AG08395 (cell line): ENCODE data around the gene GALNTL6.

Experiments
- DNase-seq: peaks from one replicate; pipeline ENCODE4 v3.0.0; 2012; ENCODE audit warnings: mixed read lengths, low spot score

The GALNTL6 gene

GRCh38 chr4:172989984-172990820, 1177.0 kb downstream of the GALNTL6 start:
- DNase-seq: no peak

DNA sequence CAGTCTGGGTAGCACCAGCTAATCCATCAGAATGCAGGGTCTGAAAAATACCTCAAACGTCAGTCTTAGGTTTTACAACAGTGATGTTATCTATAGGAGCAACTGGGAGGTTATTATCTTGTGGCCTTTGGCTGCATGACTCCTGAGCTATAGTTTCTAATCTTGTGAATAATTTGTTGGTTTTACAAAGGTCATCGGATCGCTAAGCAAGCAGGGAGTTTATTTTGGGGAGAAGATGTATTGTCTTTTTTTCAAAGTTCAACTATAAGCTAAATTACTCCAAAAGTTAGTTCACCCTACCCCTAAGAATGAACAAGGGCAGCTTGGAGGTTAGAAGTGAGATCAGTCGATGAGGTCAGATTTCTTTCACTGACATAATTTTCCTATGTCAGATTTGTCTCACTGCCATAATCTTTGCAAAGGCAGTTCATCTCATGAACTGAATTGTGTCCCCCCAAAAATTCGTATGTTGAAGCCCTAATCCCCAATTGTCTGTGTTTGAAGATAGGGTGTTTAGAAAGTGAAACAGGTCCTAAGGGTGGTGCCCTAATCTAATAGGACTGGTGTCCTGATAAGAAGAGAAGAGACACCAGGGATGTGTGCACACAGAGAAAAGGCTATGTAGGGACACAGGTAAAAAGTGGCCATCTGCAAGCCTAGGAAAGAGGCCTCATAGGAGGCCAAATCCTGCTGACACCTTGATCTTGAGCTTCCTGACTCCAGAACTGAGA, 1179.6 kb downstream of the GALNTL6 start:
- no peak for DNase-seq

DNA sequence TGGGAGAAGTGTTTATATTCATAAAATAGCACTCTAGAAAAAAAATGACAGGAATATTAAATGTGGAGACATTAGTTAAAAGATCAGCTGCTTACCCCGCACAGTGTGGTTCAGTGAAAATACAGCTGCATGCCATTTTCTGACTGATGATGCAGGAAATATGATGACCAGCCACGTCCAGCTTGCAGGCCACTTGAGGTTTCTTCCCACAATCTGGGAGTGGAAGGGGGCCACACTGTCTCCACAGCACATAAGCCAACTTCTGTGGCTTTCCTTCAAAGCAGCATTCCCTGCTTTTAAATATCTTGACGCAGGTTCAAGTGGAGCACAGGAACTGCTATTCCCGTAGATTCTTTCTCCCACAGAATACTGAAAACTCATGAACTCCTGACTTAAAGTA, 1182.0 kb downstream of the GALNTL6 start:
- no peak for DNase-seq

DNA sequence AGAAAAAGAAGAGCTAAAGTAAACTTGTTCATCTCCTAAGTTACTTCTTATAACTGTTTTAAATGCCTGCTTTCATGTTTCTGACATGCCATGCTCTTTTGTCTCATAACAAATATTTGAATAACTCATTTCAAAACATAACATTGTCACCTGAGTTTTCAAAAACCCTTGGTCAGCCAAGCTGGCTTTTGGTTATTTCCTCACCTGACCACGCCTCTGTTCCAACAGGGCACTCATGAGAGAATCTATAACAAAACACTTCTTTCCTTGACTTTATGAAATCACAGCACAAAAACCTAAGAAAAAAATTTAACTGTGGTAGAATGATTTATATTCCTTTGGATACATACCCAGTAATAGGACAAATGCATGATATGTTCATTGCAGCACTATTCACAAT, 1182.5 kb downstream of the GALNTL6 start:
- DNase-seq: no peak

DNA sequence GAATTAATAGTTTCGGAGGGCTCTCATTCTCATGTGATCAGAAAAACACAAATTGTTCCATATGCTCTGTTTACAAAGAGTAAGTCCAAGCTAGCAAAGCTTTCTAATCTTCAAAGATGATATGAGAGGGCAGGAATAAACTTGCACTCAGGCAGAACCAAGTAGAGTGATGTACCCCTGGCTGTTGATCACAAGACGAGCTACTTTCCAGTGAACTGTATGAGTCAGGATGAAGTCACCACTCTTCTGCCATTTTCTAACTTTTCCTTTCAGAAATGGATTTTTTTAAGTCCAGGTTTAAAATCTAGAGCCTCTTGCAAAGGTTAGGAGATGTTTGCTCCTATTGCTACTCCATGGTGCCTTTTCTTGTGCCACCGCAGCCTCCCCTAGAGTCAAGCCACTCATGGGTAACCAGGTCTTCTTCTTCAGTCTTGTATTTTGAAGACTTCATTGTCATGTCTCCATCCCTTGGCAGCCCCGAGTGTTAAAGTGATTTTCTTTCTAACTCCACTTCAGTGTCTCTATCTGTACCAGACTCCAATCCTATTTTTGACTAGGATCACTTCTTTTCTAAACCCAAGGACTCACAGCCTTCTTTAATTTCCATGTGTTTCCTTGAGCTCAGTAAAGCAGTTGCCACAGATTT, 1183.5 kb downstream of the GALNTL6 start:
- DNase-seq: peak; percentile 61

DNA sequence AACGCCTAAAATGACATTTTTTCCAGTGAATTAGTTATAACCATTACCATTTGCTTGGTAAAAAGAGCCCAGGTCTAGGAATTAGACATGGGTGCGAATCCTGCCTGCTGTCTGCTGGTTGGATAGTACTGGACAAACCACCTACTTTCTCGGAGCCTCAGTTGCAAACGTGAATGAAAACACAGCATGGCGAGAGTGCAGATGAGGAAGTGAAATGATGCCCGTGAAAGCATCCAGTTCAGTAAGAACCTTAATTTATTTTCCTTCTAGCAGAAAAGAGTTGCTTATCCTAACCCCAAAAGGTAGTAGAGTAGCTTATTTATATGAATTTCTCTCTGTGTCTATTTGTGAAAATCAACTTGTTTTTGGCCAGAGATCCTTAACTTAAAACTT, 1184.0 kb downstream of the GALNTL6 start:
- DNase-seq: no peak

DNA sequence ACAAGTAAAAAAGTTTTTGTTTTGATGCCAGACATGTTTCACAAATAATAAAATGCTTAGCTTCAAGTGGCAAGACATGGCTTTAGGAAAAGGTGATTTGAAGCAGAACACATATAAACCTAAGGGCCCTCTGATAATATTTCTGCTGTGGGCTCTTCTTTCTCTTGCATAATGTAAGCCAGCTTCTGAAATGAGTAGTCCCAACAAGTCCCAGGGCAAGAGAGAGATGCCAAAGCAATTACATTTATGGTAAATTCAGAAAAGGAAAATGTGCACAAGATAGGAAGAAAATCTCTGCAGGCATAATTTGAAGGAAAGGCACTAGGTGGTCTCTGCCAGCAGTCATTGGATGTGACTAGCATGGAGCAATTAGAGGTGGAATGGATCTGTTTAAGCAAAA, 1184.7 kb downstream of the GALNTL6 start:
- DNase-seq: no peak

DNA sequence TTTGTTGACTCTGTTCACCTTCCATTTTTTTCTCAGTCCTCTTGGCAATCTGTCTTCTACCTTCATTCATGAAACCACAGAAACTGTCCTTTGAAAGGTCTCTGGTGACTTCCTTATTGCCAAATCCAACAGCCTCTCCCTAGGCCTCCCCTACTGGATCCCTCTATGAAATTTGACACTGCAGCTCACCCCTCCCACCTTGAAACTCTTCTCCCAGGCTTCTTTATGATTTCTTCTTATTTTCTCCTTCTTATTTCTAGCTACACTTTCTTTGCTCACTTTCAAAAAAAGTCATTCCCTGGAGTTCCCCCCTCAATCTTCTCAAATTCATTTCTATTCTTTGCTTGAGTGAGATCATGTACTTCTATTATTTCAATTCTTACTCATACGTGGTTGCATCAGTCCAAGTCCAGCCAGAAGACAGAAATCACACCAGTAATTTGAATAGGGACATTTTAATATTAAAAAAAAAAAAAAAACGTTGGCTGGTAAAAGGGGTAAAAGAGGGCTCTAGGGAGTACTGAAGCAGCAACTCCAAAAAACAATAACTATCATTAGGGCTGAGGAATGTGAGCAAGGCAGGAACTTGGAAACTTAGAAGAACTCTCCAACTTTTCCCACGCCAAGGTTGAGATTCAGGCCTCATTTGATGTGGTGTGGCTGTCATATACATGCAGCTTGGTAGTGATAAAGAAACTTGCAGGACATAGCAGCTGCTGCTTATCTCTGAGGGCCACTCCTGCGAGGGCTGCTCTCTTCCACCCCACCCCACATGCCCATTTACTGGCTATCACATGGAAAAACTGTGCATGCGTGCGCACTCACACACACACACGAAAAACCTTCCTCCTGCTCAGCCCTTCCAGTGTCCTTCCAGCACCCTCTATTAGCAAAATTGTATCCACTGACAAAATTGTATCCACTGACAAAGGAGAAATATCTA, 1185.6 kb downstream of the GALNTL6 start:
- DNase-seq: peak; percentile 47

DNA sequence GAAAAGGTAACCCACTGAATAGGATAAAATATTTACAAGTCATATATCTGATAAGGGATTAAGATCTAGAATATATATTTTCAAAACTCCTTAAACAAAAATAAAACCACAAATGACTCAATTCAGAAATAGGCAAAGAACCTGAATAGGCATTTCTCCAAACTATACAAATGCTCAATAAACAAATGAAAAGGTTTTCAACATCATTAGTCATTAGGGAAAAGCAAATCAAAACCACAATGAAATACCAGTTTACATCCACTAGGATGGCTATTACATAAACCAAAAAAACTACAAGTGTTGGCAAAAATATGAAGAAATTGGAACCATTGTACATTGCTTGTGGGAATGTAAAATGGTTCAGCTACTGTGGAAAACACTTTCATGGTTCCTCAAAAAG, 1188.4 kb downstream of the GALNTL6 start:
- DNase-seq: no peak

GRCh38 chr4:173002830-173003561, 1189.8 kb downstream of the GALNTL6 start:
- DNase-seq: no peak

DNA sequence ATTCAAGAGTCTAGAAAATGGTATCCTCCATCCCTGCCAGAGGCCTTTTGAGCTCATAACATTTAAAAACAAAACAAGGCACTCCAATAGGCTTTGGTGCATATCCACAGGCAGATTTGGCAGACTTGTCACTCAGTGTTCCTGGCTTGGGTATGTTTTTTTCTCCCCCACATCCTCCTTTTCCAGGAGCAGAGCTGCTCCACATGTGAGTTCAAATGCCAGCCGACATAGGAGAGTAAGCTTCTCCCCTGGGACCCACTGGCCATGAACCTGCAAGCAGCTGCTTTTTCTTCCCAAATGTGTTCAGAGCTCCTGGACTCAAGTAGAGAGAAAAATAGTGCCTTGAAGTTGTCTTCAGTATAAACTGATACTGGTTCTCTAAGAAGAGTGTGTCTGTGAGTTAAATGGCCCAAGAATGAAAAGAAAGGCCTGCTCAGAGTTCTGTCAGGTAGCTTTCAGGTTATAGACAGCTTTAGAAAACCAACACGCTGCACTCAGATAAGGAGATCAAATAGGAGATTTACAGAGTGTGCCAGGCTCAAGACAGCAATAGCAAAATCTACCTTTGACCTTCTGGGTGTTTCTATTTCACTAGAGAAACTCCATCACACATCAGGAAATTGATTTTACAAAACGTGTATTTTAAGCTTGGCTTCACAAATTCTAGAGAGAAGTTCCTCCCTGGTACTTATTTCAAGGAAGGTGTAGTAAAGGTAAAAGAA, 1192.9 kb downstream of the GALNTL6 start:
- DNase-seq: no peak

DNA sequence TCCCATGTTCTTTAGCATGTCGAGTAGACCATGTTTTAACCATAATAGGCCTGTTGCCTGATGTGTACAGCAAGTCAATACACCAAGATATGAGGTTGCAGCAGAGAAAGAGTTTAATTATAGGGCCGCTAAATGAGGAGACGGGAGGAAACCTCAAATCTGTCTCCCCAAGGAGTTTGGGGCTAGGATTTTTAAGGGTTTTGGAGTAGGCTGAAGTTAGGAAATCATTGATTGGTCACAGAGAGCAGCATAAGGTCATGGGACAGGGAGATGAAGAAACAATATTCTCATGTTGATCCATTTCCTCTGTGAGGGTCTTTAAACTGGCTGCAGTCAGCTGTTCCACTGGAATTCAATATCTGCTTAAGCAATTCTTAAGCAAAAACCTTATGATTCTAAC, 1195.2 kb downstream of the GALNTL6 start:
- DNase-seq: no peak

DNA sequence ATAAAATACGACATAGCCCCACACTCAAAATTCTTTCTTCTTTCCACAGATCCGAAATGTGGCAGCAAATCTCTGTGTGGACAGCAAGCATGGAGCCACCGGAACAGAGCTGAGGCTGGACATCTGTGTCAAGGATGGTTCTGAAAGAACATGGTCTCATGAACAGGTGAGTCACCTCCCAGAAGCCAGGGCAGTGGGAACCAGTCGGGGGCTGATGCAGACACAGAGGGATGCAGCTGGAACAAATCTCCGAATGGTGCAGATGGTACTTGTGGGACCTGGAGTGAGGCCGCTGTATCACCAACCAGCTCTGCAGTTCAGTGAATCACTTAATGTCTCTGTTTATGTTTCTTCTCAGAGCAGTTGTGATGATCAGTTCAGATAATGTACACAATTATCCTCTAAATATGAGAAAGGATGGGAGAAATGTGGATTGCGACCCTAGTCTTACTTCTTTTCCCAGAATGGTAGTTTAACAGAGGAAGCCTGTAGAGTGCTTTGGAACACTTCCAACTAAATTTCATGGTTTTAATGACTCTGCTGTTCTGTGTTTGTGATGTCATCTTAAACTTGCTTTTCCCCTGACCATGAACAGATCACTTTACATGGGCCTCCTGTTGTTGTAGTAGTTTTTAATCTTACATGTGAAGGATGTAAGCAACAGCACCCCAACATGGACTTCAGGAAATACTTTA, 1196.1 kb downstream of the GALNTL6 start:
- no peak for DNase-seq

GRCh38 chr4:173012608-173013007, 1199.4 kb downstream of the GALNTL6 start:
- no peak for DNase-seq

DNA sequence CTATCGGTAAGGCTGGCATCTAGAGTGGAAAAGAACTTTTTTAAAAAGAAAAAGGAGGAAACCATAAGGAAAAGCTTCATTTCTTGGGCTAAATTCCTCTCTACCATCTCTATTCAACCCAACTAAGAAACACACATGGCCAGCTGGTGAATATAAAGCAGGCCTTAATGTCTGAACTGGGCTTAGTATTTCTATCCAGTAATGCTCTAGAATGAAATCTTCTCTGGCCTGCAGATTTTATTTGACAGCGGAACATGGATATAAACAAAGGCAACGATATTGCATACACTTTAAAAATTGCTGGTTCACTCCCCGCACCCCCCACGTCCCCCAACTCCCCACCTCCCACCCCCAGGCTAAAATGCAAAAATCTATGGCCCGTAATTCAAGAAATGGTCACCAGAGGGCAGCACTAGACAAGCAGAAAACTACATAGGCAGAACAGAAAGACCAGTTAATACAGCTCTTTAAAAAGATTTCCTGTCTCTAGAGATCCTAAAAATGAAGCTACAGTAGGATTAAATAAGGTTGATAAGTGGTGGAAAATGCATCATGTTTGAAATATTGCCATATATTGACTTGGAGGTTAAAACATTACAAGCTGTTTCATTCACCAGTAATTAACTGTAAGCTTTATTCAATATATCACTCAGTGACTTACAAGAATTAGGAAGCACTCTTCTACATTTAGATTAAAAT, 1200.2 kb downstream of the GALNTL6 start:
- peak; percentile 62 for DNase-seq

GRCh38 chr4:173014113-173014558, 1200.9 kb downstream of the GALNTL6 start:
- DNase-seq: peak; percentile 47

- no peak for DNase-seq
These were observed 1201.6 kb downstream of the GALNTL6 start for GRCh38 chr4:173014836-173015235.

- no peak for DNase-seq
These were observed 1204.6 kb downstream of the GALNTL6 start for GRCh38 chr4:173017802-173018201.

DNA sequence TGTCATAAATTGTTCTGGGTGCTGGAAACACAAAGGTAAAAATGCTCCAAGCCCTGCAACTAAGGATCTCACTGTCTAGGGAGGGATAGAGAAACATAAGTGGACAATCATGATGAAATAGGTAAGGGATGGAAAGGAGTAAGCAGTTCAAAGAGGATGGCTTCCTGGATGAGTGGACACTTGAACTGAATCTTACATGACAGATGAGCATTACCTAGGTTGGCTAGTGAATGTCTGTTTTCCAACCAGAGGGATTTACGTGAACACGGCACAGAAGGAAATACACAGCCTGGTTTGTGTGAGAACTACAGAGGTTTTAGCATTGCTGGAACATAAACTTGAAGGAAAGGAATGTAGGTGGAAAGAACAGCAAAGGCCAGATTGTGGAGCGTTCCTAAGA, 1205.2 kb downstream of the GALNTL6 start:
- DNase-seq: no peak
